Thymus (tissue), 11 donors: Measurements from ENCODE around the gene RPS6KA2. TPM values are rescaled to one million over a fixed set of nuclear protein-coding genes. Genes with fewer than 3 reads are reported as not detected.

Experiments used
- DNase-seq, 9 donors: peaks; one replicate each; pipeline ENCODE4 v3.0.0-alpha.2; 2013; ENCODE audit warnings: low spot score in 9 of 9, low read depth in 6 of 9, missing footprints in 1 of 9
- H3K27ac ChIP-seq, 2 donors: one replicate each; pipeline ENCODE4 v1.5.1; 2013; ENCODE audit warnings: control low read depth in 1 of 2, low read depth in 1 of 2, low read length in 1 of 2, mild to moderate bottlenecking in 1 of 2, moderate library complexity in 1 of 2
- H3K27me3 ChIP-seq, 2 donors: one replicate each; pipeline ENCODE4 v1.5.1; 2013; ENCODE audit warnings: low read length in 1 of 2; ENCODE audit not compliant: control insufficient read depth in 2 of 2, insufficient read depth in 1 of 2
- H3K36me3 ChIP-seq, 2 donors: one replicate each; pipeline ENCODE4 v1.5.1; 2013; ENCODE audit warnings: low read length in 1 of 2, mild to moderate bottlenecking in 1 of 2, moderate library complexity in 1 of 2; ENCODE audit not compliant: control insufficient read depth in 2 of 2, insufficient read depth in 2 of 2
- H3K4me1 ChIP-seq, 2 donors: one replicate each; pipeline ENCODE4 v1.5.1; 2013; ENCODE audit warnings: low read length in 2 of 2; ENCODE audit not compliant: control insufficient read depth in 2 of 2, insufficient read depth in 2 of 2
- H3K4me3 ChIP-seq, 2 donors: one replicate each; pipeline ENCODE4 v1.5.1; 2013; ENCODE audit warnings: low read length in 2 of 2, control low read depth in 1 of 2, mild to moderate bottlenecking in 1 of 2
- H3K9me3 ChIP-seq, 2 donors: one replicate each; pipeline ENCODE4 v1.5.1; 2013; ENCODE audit warnings: low read length in 1 of 2, mild to moderate bottlenecking in 1 of 2; ENCODE audit not compliant: control insufficient read depth in 2 of 2, insufficient read depth in 1 of 2
- WGBS: extraction: QIAGEN DNeasy Blood & Tissue Kit; methylation state at CpG from one replicate; pipeline ENCODE4 v1.1.7; 2013; 5-methylcytosine and 5-hydroxymethylcytosine counted together
- polyA plus RNA-seq: library from polyadenylated mRNA; stranded (reverse); fragments of 200-250 nt; gene quantifications from one replicate; pipeline ENCODE4 v1.2.3, GENCODE V29; 2013
- total RNA-seq: library from RNA; stranded (reverse); fragments of 120-200 nt; gene quantifications from one replicate; pipeline ENCODE4 v1.2.4, GENCODE V29; 2013
- donor health status: healthy.

The RPS6KA2 gene
- total and polyA plus RNA-seq, 2 donors, result 2.9 to 12.3 TPM

DNA sequence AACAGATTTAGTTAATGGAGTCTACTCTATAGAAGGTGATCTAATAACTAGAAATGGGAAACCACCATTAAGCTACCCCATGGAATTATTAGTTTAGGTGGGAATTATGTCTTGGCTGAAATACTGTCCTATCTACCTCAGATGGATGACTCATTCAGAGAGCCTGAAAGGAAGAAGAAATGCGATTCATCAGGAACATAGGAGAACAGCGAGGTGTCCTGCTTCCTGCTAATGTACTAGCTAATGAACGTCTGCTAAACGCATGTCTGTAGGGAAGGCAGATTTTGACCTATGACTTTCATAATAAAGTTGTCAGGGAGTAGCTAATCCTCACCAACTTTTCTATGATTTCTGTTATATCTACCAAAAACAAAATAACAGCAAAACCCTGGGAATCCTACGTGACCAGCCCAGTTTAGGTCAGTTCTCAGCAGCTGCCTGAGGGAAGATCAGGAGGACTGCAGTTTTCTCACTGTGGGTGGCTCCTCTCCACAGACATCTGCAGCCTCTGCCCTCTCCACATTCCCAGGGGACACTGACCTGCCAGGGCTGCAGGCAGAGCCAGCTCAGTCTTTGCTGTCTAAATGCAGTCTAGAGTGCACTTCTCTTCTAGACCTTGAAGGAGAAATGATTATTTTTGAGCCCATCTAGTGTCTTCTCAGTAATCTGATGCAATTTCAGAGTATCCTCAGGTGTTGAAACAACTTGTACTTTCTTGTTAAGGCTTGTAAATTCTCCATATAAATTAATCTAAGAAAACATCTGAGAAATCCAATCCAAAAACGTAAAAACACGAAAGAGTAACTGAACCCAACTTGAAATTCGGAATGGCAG is 266.6 kb downstream of the RPS6KA2 start:
- Histone ChIP-seq H3K4me1 (no peaks in the 10 kb centered on the region), H3K27ac (no peak overlapping the region), H3K9me3 (no peaks in the 10 kb centered on the region), H3K36me3 (peaks cover 13 to 19% of the 10 kb centered on the region in 2 donors), H3K4me3 (no peak overlapping the region), H3K27me3 (peaks cover 0 to 2% of the 10 kb centered on the region in 2 donors)
- WGBS, result 94% methylated on average over 8 of the region's 8 CpGs
- no peak for DNase-seq

Other genes starting within 250 kb of the RPS6KA2 start
- 40.5 TPM for gene MPC1, start 244.3 kb downstream of the RPS6KA2 start, total RNA-seq
- 106 TPM for gene MPC1, start 244.3 kb downstream of the RPS6KA2 start, polyA plus RNA-seq
- 0.28 TPM for gene RAMACL, start 40.6 kb downstream of the RPS6KA2 start, total RNA-seq
- 0.30 TPM for gene RAMACL, start 40.6 kb downstream of the RPS6KA2 start, polyA plus RNA-seq